SK-N-SH (cell line): ENCODE results near the gene YWHAE.

ENCODE experiments used
- EP300 ChIP-seq, 2 experiments: IDR thresholded peaks; 2 replicates each; pipeline versions ENCODE4 v1.4.0 to v1.6.1; 2012; ENCODE audit warnings: borderline replicate concordance in 1 of 2, low read depth in 1 of 2, low read length in 1 of 2
- REST ChIP-seq: IDR thresholded peaks from 2 replicates; pipeline ENCODE4 v1.6.1; 2012; ENCODE audit warnings: mild to moderate bottlenecking, low read depth, low read length, moderate library complexity
- YY1 ChIP-seq: IDR thresholded peaks from 2 replicates; pipeline ENCODE4 v1.4.0; 2012; ENCODE audit warnings: low read depth, mild to moderate bottlenecking

GRCh38 chr17:1360975-1361374 lies 39.0 kb downstream of the YWHAE start:
- no peak for TF ChIP-seq REST
- TF ChIP-seq EP300 (IDR thresholded peaks at IDR 0.05; ENCODE audit: borderline replicate concordance in 1 of 2, low read depth in 1 of 2, low read length in 1 of 2): no peak
- no peak for TF ChIP-seq YY1
